IMR-90 (cell line): Measurements from ENCODE around the gene CNNM2. TPM values are rescaled to one million over a fixed set of nuclear protein-coding genes. Genes with fewer than 3 reads are reported as not detected.

ENCODE experiments used
- ATAC-seq: fragments of 200-7000 bp; cut with Tn5 transposase; 2 replicates; pipeline ENCODE4 v1.9.1; 2020; ENCODE audit warnings: low read depth, mild to moderate bottlenecking, moderate library complexity
- BruUV-seq: library from RNA; stranded (reverse); fragments of 400-500 nt; replicated peaks from 2 replicates; lab custom pipeline; 2021; lab: Mats Ljungman, UMichigan
- CTCF ChIA-PET: fragments of 300-600 bp; formaldehyde crosslinking; extraction: SDS; loops from one replicate; lab custom pipeline; 2021; ENCODE audit warnings: antibody characterized with exemption; lab: Yijun Ruan, JAX
- POLR2A ChIA-PET: fragments of 300-600 bp; sonication (Branson Sonifier 250); formaldehyde crosslinking; loops from one replicate; lab custom pipeline; 2022; ENCODE audit warnings: antibody characterized with exemption; ENCODE audit not compliant: unreplicated experiment; lab: Charles Lee
- DNase-seq: peaks from one replicate; pipeline ENCODE4 v3.0.0; 2013
- H2AFZ ChIP-seq: replicated peaks from 2 replicates; pipeline ENCODE3; 2013; ENCODE audit warnings: low read length, mild to moderate bottlenecking; ENCODE audit not compliant: poor library complexity
- H2AK5ac ChIP-seq: 2 replicates; pipeline ENCODE4 v1.6.1; 2013; ENCODE audit warnings: low read depth, low read length, inconsistent platforms
- H2AK9ac ChIP-seq: replicated peaks from 2 replicates; pipeline ENCODE3; 2013; ENCODE audit warnings: mild to moderate bottlenecking, low read depth, low read length, moderate library complexity; ENCODE audit not compliant: poor library complexity
- H2BK120ac ChIP-seq: 2 replicates; pipeline ENCODE4 v1.6.1; 2013; ENCODE audit warnings: low read depth, low read length, inconsistent platforms
- H2BK15ac ChIP-seq: 3 replicates; pipeline ENCODE4 v1.6.1; 2013; ENCODE audit warnings: low read depth, low read length, inconsistent platforms
- H2BK20ac ChIP-seq: 2 replicates; pipeline ENCODE4 v1.6.1; 2013; ENCODE audit warnings: low read depth, mild to moderate bottlenecking, inconsistent platforms, low read length, moderate library complexity
- H2BK5ac ChIP-seq: 2 replicates; pipeline ENCODE4 v1.6.1; 2013; ENCODE audit warnings: mild to moderate bottlenecking, low read depth, low read length, inconsistent platforms; ENCODE audit not compliant: poor library complexity, severe bottlenecking
- H3K14ac ChIP-seq: replicated peaks from 2 replicates; pipeline ENCODE4 v1.6.1; 2013; ENCODE audit warnings: low read depth, low read length, inconsistent platforms
- H3K18ac ChIP-seq: 2 replicates; pipeline ENCODE4 v1.6.1; 2013; ENCODE audit warnings: low read depth, low read length, control low read depth
- H3K23ac ChIP-seq: 2 replicates; pipeline ENCODE4 v1.6.1; 2013; ENCODE audit warnings: low read depth, low read length, inconsistent platforms
- H3K27ac ChIP-seq: 2 replicates; pipeline ENCODE4 v1.5.1; 2013; ENCODE audit warnings: mild to moderate bottlenecking, control low read depth, low read length; ENCODE audit not compliant: insufficient read depth
- H3K27me3 ChIP-seq: 2 replicates; pipeline ENCODE4 v1.6.1; 2013; ENCODE audit warnings: low read length; ENCODE audit not compliant: control insufficient read depth, insufficient read depth
- H3K36me3 ChIP-seq: 2 replicates; pipeline ENCODE4 v1.6.1; 2013; ENCODE audit warnings: low read length, mixed read lengths; ENCODE audit not compliant: control insufficient read depth, insufficient read depth
- H3K4ac ChIP-seq: 2 replicates; pipeline ENCODE4 v1.6.1; 2013; ENCODE audit warnings: low read depth, low read length, inconsistent platforms
- H3K4me1 ChIP-seq: 2 replicates; pipeline ENCODE4 v1.6.1; 2013; ENCODE audit warnings: low read length, mixed read lengths; ENCODE audit not compliant: control insufficient read depth, insufficient read depth
- H3K4me2 ChIP-seq: 2 replicates; pipeline ENCODE4 v1.6.1; 2013; ENCODE audit warnings: low read depth, mild to moderate bottlenecking, control low read depth, low read length, moderate library complexity
- H3K4me3 ChIP-seq: 2 replicates; pipeline ENCODE4 v1.5.1; 2013; ENCODE audit warnings: low read depth, mild to moderate bottlenecking, control low read depth, low read length, moderate library complexity; ENCODE audit not compliant: insufficient read depth
- H3K56ac ChIP-seq: 2 replicates; pipeline ENCODE4 v1.6.1; 2013; ENCODE audit warnings: low read length, inconsistent platforms; ENCODE audit not compliant: insufficient read depth; ENCODE audit errors: extremely low read depth
- H3K79me1 ChIP-seq, 2 experiments: 2 replicates each; pipeline ENCODE4 v1.6.1; 2013; ENCODE audit warnings: low read length in 2 of 2, inconsistent platforms in 1 of 2, low read depth in 1 of 2
- H3K9ac ChIP-seq: 2 replicates; pipeline ENCODE4 v1.6.1; 2013; ENCODE audit warnings: low read depth, low read length, control low read depth
- H3K9me1 ChIP-seq: 2 replicates; pipeline ENCODE4 v1.6.1; 2013; ENCODE audit warnings: low read length, inconsistent platforms; ENCODE audit not compliant: insufficient read depth
- H3K9me3 ChIP-seq: 2 replicates; pipeline ENCODE4 v1.6.1; 2013; ENCODE audit warnings: low read length; ENCODE audit not compliant: control insufficient read depth, insufficient read depth
- H4K20me1 ChIP-seq: 2 replicates; pipeline ENCODE4 v1.6.1; 2013; ENCODE audit warnings: low read length, inconsistent platforms; ENCODE audit not compliant: insufficient read depth
- H4K5ac ChIP-seq: 2 replicates; pipeline ENCODE4 v1.6.1; 2013; ENCODE audit warnings: mild to moderate bottlenecking, low read depth, low read length, control low read depth
- H4K8ac ChIP-seq, 2 experiments: 2 replicates each; pipeline ENCODE4 v1.6.1; 2013; ENCODE audit warnings: low read depth in 2 of 2, low read length in 2 of 2, control low read depth in 1 of 2, inconsistent platforms in 1 of 2
- H4K91ac ChIP-seq: 2 replicates; pipeline ENCODE4 v1.6.1; 2013; ENCODE audit warnings: low read depth, low read length, inconsistent platforms; ENCODE audit not compliant: insufficient read depth
- BHLHE40 ChIP-seq: fragments of 150-350 bp; IDR thresholded peaks from 2 replicates; pipeline ENCODE4 v1.6.1; 2016; ENCODE audit warnings: mild to moderate bottlenecking, low read depth, low read length
- CEBPB ChIP-seq: IDR thresholded peaks from 2 replicates; pipeline ENCODE4 v1.6.1; 2012; ENCODE audit warnings: low read depth, low read length, improper control_type of control experiment
- CTCF ChIP-seq: conservative IDR thresholded peaks from 2 replicates; pipeline ENCODE4 v1.5.1; 2012; ENCODE audit warnings: mild to moderate bottlenecking, low read depth, low read length, improper control_type of control experiment
- ELK1 ChIP-seq: fragments of 150-350 bp; IDR thresholded peaks from 2 replicates; pipeline ENCODE4 v1.6.1; 2016; ENCODE audit warnings: low read depth, mild to moderate bottlenecking, low read length, moderate library complexity, borderline replicate concordance
- MAFK ChIP-seq: IDR thresholded peaks from 2 replicates; pipeline ENCODE4 v1.6.1; 2012; ENCODE audit warnings: low read depth, low read length, improper control_type of control experiment
- RAD21 ChIP-seq: IDR thresholded peaks from 2 replicates; pipeline ENCODE4 v1.6.1; 2012; ENCODE audit warnings: low read length, improper control_type of control experiment
- RCOR1 ChIP-seq: IDR thresholded peaks from 2 replicates; pipeline ENCODE4 v1.6.1; 2012; ENCODE audit warnings: mild to moderate bottlenecking, low read length, improper control_type of control experiment; ENCODE audit not compliant: insufficient replicate concordance
- RFX5 ChIP-seq: IDR thresholded peaks from 2 replicates; pipeline ENCODE4 v1.8.0; 2012; ENCODE audit warnings: low read depth, mild to moderate bottlenecking, low read length, moderate library complexity
- USF2 ChIP-seq: fragments of 150-350 bp; IDR thresholded peaks from 2 replicates; pipeline ENCODE4 v1.6.1; 2017; ENCODE audit warnings: mild to moderate bottlenecking, antibody characterized with exemption, low read length, low read depth
- WGBS, 2 experiments: methylation state at CpG; one replicate each; pipeline versions ENCODE4 v1.1.5 to v1.1.7; 2013; ENCODE audit warnings: missing lambda C conversion rate in 2 of 2; ENCODE audit not compliant: insufficient read length in 1 of 2; ENCODE audit errors: extremely low coverage in 2 of 2; 5-methylcytosine and 5-hydroxymethylcytosine counted together
- dilution Hi-C: fragments of 300-500 bp; cut with HindIII; formaldehyde crosslinking; loops from one replicate; pipeline ENCODE4 v1.14.3; 2018; ENCODE audit warnings: low sequenced_read_pairs; ENCODE audit not compliant: unreplicated experiment
- in situ Hi-C: fragments of 300-500 bp; cut with MboI; formaldehyde crosslinking; loops from 3 replicates; pipeline ENCODE4 v1.14.3; 2019; ENCODE audit warnings: low sequenced_read_pairs, inconsistent platforms, mixed read lengths
- intact Hi-C: fragments of 100-400 bp; cut with micrococcal nuclease; formaldehyde crosslinking; loops from 2 replicates; pipeline ENCODE4 v1.10.0; 2022
- polyA plus RNA-seq, 3 experiments: library from polyadenylated mRNA; depleted of rRNA; stranded (reverse); fragments of >200 nt; gene quantifications; 2 replicates each; pipeline ENCODE4 v1.2.3, GENCODE V29; 2012; ENCODE audit warnings: low replicate concordance in 1 of 3
- total RNA-seq: library from RNA; depleted of rRNA; stranded (reverse); fragments of >200 nt; gene quantifications from 2 replicates; pipeline ENCODE4 v1.2.3, GENCODE V29; 2012

CNNM2 gene
- total and polyA plus RNA-seq, 2 of the 4 experiments (the other 2 are of a cell fraction) = 4.7 to 5.6 TPM

GRCh38 chr10:103117247-103117646 is 199.2 kb downstream of the CNNM2 start:
- Histone ChIP-seq H3K27me3 (no peaks in the 10 kb centered on the region), H3K4ac (no peak overlapping the region), H3K27ac (no peak overlapping the region), H3K9ac (no peak overlapping the region), H2AFZ (no peak overlapping the region), H3K9me1 (peaks cover 5% of the 10 kb centered on the region; the same call in 1 of the 2 replicates), H4K8ac (no peak overlapping the region), H4K91ac (no peak overlapping the region), H3K4me2 (no peak overlapping the region), H3K79me1 (peaks cover 25 to 69% of the 10 kb centered on the region in 2 experiments), H3K4me3 (no peak overlapping the region), H3K36me3 (peaks cover 1% of the 10 kb centered on the region; the same call in 1 of the 2 replicates), H2BK5ac (no peak overlapping the region), H4K20me1 (peaks cover 11% of the 10 kb centered on the region; the same call in 1 of the 2 replicates), H2AK5ac (no peak overlapping the region), H3K9me3 (no peaks in the 10 kb centered on the region), H3K18ac (no peak overlapping the region), H3K14ac (no peak overlapping the region), H2BK120ac (no peak overlapping the region), H2BK15ac (no peak overlapping the region), H2BK20ac (no peak overlapping the region), H3K56ac (no peak overlapping the region), H2AK9ac (no peak overlapping the region), H3K23ac (no peak overlapping the region), H4K5ac (no peak overlapping the region), H3K4me1 (peaks cover 8% of the 10 kb centered on the region)
- CTCF ChIA-PET = no interaction called here
- dilution Hi-C loops (no loop called here), intact Hi-C loops (no loop called here), in situ Hi-C loops (no loop called here)
- POLR2A ChIA-PET = no interaction called here
- no peak for ATAC-seq
- TF ChIP-seq BHLHE40 = no peak
- TF ChIP-seq MAFK = no peak
- no peak for TF ChIP-seq RCOR1
- no peak for TF ChIP-seq ELK1
- no peak for TF ChIP-seq RFX5
- no peak for TF ChIP-seq RAD21
- TF ChIP-seq USF2 = no peak
- TF ChIP-seq CTCF = no peak
- TF ChIP-seq CEBPB = no peak
- no TSS peak for BruUV-seq
- WGBS, 2 experiments = no CpG with 5 or more reads among the region's 2 CpGs
- DNase-seq = no peak
